Pons (tissue), 1 donor: ENCODE results near the gene NUP153.
A peak's percentile ranks its signal among the peaks of the same experiment; 100 is the strongest.

Experiments
- DNase-seq: peaks from one replicate; pipeline ENCODE4 v3.0.0-alpha.2; 2016; ENCODE audit warnings: low spot score

Gene NUP153

DNA sequence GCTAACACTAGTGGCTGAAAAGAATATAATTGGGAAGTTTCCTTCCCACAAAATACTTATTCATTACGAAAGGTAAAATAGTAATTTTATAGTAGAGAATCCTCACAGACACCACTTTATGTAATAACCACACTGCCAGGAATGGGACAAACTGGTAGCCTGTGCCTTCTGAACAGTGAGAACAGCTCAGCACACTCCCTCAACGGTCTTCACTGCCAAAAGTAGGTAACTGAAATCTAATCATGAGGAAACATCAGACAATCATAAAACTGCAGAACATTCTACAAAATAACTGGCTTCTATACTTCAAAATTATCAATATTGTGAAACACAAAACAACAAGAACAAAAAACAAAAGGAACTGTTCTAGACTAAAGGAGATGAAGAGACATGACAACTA, 44.1 kb downstream of the NUP153 start:
- DNase-seq = no peak

- DNase-seq = no peak
These were observed 50.1 kb downstream of the NUP153 start for GRCh38 chr6:17656644-17657043.

DNA sequence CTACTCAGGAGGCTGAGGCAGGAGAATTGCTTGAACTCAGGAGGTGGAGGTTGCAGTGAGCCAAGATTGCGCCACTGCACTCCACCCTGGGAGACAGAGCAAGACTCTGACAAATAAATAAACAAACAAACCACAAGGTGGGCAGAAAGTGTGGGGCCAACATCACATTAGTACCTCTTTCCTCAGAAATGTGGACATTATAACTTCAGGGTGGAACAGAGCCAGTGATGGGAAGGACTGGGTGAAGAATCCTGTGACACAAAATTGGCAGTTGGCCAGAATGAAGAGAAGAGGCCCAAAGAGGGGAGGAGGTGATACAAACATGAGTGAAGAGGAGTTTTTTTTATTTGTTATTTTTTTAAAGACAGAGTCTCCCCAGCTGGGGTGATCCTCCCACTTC, 50.6 kb downstream of the NUP153 start:
- no peak for DNase-seq

GRCh38 chr6:17653198-17653882, 53.4 kb downstream of the NUP153 start:
- no peak for DNase-seq

DNA sequence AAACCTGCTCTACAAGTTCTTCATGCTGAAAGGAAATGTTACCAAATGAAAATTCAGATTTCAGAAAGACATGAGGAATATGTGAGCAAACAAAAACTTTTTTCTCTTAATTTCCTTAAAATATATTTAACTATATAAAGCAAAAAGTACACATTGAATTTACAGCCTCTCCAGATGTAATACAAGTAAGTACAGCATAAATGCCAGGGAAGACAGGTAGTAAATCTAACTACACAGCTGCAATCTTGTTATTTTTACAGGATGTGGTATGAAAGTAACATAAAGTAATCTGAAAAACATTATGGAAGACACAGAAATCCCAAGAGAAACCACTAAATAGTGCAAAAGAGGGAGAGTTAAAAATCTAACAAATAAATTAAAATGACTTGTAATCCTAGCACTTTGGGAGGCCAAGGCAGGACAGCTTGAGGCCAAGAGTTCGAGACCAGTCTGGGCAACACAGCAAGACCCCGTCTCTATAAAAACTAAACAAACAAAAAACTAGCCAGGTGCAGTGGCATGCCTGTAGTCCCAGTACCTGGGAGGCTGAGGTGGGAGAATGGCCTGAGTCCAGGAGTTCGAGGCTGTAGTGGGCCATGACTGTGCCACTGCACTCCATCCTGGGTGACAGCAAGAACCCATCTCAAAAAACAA, 55.9 kb downstream of the NUP153 start:
- no peak for DNase-seq

DNA sequence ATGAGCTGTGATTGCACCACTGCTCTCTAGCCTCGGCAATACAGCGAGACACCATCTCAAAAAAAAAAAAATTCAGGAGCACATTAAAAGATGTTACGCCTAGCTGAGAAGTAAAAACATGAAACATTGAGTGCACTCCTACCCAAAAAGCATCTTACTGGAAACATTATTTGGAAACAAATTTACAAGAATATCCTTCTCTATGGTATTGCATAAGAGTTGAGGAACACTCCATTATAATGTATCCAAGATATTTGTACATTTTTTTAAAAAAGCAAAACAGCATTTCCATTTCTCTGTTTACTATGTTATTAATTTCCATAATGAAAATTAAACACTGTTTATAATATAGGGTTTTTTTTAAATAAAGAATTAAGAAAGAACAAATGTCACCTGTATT, 58.0 kb downstream of the NUP153 start:
- no peak for DNase-seq

- DNase-seq = no peak
These were observed 66.2 kb downstream of the NUP153 start for GRCh38 chr6:17640477-17640917.

DNA sequence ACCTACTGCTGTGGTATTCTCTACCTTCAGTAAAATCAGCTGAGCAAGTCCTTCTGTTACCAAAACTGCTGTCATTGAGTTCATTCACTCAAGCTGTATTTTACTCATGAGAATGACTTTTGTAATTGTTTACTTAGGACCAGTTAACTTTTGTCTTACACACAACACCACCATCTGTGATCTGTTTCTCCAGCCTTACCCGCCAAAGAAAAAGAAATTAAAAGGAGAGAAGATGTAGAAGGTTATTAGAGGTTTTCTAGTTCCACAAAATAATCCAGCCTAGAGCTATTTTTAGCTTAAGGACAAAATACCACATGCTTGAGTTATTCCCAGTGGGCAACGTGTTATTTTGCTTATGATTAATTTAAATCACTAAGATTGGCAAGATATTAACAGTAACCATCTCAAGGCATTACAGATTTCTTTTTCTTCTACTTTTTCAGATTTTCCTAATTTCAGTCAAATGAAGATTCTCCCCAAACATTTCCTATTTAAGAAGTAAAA, 68.5 kb downstream of the NUP153 start:
- no peak for DNase-seq

GRCh38 chr6:17635568-17635967, 71.2 kb downstream of the NUP153 start:
- no peak for DNase-seq

GRCh38 chr6:17633465-17634188, 73.1 kb downstream of the NUP153 start:
- DNase-seq = no peak

- DNase-seq = no peak
These were observed 73.8 kb downstream of the NUP153 start for GRCh38 chr6:17632934-17633333.

GRCh38 chr6:17630511-17631073, 76.1 kb downstream of the NUP153 start:
- no peak for DNase-seq

DNA sequence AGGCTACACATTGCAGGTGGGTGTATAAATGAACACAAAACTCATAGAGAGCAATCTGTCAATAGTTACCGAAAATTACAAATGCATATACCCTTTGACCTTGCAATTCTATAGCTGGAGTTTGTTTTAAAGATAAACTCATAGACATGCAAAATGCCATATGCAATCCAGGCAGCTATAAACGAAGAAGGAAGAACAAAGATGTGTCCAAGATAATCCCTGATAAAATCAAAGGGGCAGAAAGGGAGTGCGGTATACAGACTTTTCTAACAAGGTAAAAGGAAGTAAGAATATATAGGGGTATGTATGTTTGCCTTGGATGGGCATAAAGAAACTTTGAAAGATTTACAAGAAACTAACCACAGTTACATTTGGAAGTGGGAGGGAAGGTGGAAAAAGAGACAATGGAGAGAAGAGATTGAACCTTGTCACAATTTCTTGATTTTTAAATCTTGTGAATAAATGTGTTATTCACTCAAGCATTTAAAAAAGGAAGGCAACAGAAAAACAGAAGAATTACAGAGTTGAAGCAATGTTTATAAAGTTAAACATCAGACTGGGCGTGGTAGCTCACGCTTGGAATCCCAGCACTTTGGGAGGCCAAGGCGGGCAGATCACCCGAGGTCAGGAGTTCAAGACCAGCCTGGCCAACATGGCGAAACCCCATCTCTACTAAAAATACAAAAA, 76.8 kb downstream of the NUP153 start:
- no peak for DNase-seq

GRCh38 chr6:17628873-17629272, 77.9 kb downstream of the NUP153 start:
- peak; percentile 7 for DNase-seq

- no peak for DNase-seq
These were observed 82.3 kb downstream of the NUP153 start for GRCh38 chr6:17624396-17624795.

DNA sequence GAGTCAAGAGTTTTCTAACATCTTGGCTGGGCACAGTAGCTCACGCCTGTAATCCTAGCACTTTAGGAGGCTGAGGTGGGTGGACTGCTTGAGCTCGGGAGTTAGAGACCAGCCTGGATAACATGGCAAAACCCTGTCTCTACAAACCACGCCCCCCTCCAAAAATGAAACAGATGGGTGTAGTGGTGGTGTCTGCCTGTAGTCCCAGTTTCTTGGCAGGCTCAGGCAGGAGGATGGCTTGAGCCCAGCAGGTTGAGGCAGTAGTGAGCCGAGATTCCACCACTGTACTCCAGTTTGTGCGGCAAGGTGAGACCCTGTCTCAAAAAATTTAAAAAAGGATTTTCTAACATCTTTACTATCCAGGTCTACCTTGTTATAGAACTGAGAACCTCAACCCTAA, 84.6 kb downstream of the NUP153 start:
- DNase-seq = no peak

GRCh38 chr6:17621003-17621402, 85.7 kb downstream of the NUP153 start:
- peak; percentile 15 for DNase-seq

DNA sequence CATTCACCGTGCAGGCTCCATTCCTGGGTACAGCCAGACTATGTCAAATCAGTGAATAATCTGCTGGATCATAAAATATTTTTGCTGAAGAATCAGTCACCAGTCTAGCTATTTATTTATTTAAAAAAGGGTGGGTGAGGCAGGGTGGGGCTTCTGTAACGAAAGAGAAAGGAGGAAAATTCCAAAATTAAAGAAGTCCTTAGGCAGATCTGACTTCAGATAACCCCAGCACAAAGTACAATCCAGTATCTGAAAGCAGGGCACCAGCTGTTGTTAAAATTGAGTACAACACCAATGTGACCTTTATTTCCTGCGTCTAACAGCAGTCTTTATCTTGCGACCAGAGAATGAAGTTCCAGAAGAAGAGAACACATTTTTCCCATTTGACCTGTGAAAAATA, 90.9 kb downstream of the NUP153 start:
- DNase-seq = no peak

GRCh38 chr6:17612048-17612447, 94.7 kb downstream of the NUP153 start:
- no peak for DNase-seq

DNA sequence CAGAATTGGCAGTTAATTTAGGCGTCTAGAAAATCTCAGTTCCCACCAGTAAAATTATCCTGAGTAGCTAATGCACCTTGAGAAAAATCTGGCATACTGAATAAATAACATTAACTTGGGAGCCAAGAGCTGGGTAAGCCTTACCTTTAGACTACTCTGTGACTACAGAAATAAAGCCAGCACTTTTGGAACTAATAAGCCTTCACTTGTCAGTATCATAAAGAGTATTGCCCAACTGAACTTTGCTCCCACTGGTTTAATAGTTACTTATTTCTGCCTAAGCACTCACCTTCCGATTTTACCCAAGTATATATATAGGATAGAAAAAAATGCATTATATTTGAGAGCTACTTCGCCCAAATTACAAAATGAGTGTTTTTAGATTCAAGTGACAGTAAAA, 95.9 kb downstream of the NUP153 start:
- no peak for DNase-seq

- DNase-seq = no peak
These were observed 100.1 kb downstream of the NUP153 start for GRCh38 chr6:17606606-17607005.

DNA sequence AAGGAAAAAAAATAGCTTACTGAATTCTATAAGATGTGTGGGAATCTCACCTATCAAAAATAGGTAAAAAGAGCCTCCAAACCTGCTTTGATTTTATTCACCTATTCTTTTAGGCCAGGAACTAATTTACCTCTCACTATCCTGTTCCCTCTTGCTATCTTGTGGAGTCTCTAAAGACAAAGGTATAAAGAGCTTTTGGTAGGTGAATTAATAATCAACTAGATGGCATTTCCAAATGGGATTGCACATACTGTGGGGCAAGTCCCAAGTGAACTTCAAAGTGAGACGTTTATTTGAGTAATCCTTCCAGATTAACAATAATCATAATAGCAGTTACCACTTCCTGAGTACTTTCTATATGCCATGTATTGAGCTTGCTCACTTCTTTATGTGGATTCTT, 103.8 kb downstream of the NUP153 start:
- DNase-seq = no peak
